ENCODE results near the gene SCN3B. TPM values are rescaled to one million over a fixed set of nuclear protein-coding genes. Genes with fewer than 3 reads are reported as not detected.

Gene SCN3B
- total RNA-seq, 4 donors from 2014 or later = 0.20 to 1.1 (median 0.58) TPM

DNA sequence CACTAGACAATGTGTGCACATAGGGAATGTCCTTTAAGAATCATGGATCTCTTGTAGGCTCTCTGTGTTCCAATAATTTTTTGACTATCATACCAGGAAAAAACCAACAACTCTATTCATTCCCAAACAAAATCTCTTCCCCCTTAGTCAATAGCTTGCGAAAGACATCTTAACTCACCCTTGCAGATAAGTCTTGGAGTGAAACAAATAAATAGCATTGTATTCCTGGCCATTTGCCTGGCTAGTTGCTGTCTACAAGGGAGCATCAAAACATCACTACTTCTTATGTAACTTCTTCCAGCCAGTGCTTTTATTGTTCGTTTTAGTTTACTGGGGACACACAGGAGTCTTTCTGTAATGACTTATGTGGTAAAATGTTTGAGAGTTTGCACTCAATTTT, 29.4 kb downstream of the SCN3B start:
- intact Hi-C loops (cut with DNase I; ENCODE audit: low total_unique reads) (no loop called here), in situ Hi-C loops (cut with MboI; ENCODE audit: low pct_ligation_motif_present in 1 of 4, low pct_unique_long_range_greater_than_20kb in 1 of 4, low sequenced_read_pairs in 3 of 4) (no loop called here)
- Histone ChIP-seq H3K36me3 (no peaks in the 10 kb centered on the region), H3K9me3 (no peaks in the 10 kb centered on the region), H3K27ac (no peak overlapping the region), H3K27me3 (no peaks in the 10 kb centered on the region), H3K4me1 (no peaks in the 10 kb centered on the region), H3K4me3 (no peak overlapping the region)
- TF ChIP-seq POLR2A (IDR thresholded peaks at IDR 0.05) (no peak), POLR2AphosphoS5 (IDR thresholded peaks at IDR 0.05) (no peak), EP300 (IDR thresholded peaks at IDR 0.05; ENCODE audit: low read depth) (no peak)
- TF ChIP-seq, protein P1, sequence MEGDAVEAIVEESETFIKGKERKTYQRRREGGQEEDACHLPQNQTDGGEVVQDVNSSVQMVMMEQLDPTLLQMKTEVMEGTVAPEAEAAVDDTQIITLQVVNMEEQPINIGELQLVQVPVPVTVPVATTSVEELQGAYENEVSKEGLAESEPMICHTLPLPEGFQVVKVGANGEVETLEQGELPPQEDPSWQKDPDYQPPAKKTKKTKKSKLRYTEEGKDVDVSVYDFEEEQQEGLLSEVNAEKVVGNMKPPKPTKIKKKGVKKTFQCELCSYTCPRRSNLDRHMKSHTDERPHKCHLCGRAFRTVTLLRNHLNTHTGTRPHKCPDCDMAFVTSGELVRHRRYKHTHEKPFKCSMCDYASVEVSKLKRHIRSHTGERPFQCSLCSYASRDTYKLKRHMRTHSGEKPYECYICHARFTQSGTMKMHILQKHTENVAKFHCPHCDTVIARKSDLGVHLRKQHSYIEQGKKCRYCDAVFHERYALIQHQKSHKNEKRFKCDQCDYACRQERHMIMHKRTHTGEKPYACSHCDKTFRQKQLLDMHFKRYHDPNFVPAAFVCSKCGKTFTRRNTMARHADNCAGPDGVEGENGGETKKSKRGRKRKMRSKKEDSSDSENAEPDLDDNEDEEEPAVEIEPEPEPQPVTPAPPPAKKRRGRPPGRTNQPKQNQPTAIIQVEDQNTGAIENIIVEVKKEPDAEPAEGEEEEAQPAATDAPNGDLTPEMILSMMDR (IDR thresholded peaks at IDR 0.05) = no peak
- DNase-seq = no peak
- 90 to 92% methylated on average over 2 of the region's 2 CpGs for WGBS, 2 donors (ENCODE audit: low coverage in 1 of 2)

DNA sequence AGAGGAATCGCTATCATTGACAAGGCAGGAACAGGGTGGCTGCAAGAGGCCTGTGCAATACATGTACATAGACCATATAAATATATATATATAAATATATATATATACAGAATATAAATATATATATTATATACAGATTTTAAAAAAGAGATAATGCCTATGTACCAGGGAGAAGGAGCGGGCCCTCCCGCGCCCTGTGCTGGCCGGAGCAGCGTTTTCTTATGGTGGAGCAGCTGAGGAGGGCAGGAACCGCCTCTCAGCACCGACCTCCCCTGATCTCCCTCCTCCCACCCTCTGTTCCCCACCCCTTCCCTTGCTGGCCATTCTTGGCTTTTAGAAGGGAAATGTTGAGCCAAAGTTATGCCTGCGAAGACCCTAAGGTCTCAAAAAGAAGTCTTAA, 31.8 kb downstream of the SCN3B start:
- no peak for DNase-seq
- H3K27me3 ChIP-seq = no peaks in the 10 kb centered on the region
- H3K4me1 ChIP-seq = no peaks in the 10 kb centered on the region
- intact Hi-C loops (cut with DNase I; ENCODE audit: low total_unique reads) (no loop called here), in situ Hi-C loops (cut with MboI; ENCODE audit: low pct_ligation_motif_present in 1 of 4, low pct_unique_long_range_greater_than_20kb in 1 of 4, low sequenced_read_pairs in 3 of 4) (no loop called here)
- no peak overlapping the region for H3K4me3 ChIP-seq
- no peak overlapping the region for H3K27ac ChIP-seq
- no peaks in the 10 kb centered on the region for H3K36me3 ChIP-seq
- TF ChIP-seq EP300 (IDR thresholded peaks at IDR 0.05; ENCODE audit: low read depth) (no peak), POLR2A (IDR thresholded peaks at IDR 0.05) (no peak), POLR2AphosphoS5 (IDR thresholded peaks at IDR 0.05) (no peak)
- TF ChIP-seq, protein P1 (IDR thresholded peaks at IDR 0.05) = no peak
- no peaks in the 10 kb centered on the region for H3K9me3 ChIP-seq
- 96 to 100% methylated on average over 8 to 9 of the region's 9 CpGs for WGBS, 2 donors (ENCODE audit: low coverage in 1 of 2)

DNA sequence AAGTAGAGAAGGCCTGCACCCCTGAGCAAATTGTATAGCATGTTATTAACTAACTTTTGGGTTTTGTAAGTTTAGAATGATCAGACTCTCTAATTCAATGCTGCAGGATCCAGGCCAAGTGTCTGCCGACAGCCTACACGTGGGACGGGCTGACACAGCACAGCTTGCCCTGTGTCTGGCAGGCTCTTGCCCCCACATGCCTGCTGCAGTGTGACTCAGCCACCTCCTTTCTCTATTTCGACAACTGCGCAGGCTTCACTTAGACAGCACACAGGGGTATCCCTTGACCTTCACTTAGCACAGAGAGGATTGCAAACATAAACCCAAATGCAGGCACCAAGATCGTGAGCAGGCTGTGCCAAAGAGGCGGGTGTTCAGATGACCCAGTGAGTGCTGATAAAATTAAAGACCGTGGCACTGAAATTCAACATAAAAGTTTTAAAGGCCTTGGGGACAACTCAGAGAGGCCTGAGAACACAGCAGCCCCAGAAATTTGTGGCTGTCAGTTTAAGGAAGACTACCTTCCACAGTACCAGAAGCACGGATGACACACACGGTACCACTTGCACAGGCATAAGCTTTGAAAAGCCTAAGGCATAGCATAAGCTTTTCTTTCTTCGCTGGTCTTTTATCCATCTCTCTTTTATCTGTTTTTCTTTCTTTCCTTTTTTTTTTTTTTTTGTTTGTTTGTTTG, 37.8 kb downstream of the SCN3B start:
- in situ Hi-C loops (cut with MboI; ENCODE audit: low pct_ligation_motif_present in 1 of 4, low pct_unique_long_range_greater_than_20kb in 1 of 4, low sequenced_read_pairs in 3 of 4) = no loop called here
- WGBS, 2 donors (ENCODE audit: low coverage in 1 of 2) = 75 to 85% methylated on average over 3 to 11 of the region's 11 CpGs
- TF ChIP-seq POLR2A (IDR thresholded peaks at IDR 0.05) (no peak), POLR2AphosphoS5 (IDR thresholded peaks at IDR 0.05) (peak; percentile 41 to 79 (median 61))

DNA sequence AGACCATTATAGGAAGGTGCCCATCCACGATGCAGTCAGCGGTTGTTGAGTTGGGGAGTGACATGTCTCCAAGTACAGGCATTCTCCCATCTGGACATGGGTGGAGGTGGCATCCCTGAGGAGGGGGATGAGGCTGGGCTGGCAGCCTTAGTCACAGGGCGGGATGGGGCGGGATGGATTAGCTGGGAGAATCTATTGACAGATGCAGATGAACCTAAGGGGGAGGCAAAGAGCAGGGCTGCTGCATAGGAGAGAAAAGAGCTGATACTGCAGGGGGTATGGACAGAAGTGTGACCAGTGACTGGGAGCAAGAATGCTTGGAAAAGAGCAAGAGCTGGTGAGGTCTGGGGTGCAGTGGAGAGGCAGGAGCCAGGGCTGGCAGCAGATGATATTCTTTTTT, 42.7 kb downstream of the SCN3B start:
- Histone ChIP-seq H3K27me3 (no peaks in the 10 kb centered on the region), H3K36me3 (no peaks in the 10 kb centered on the region), H3K4me3 (no peak overlapping the region), H3K4me1 (no peaks in the 10 kb centered on the region), H3K27ac (no peak overlapping the region), H3K9me3 (no peaks in the 10 kb centered on the region)
- TF ChIP-seq EP300 (IDR thresholded peaks at IDR 0.05; ENCODE audit: low read depth) (no peak), POLR2AphosphoS5 (IDR thresholded peaks at IDR 0.05) (no peak), POLR2A (IDR thresholded peaks at IDR 0.05) (no peak)
- TF ChIP-seq, protein P1 (IDR thresholded peaks at IDR 0.05) = no peak
- intact Hi-C loops (cut with DNase I; ENCODE audit: low total_unique reads) = no loop called here
- no peak for DNase-seq
- WGBS, 2 donors (ENCODE audit: low coverage in 1 of 2) = 92 to 100% methylated on average over 4 of the region's 4 CpGs
- in situ Hi-C loops (cut with MboI; ENCODE audit: low pct_ligation_motif_present in 1 of 4, low pct_unique_long_range_greater_than_20kb in 1 of 4, low sequenced_read_pairs in 3 of 4) = no loop called here

More for the DNA sequence above, 37.8 kb downstream of the SCN3B start:
- Histone ChIP-seq H3K9me3 (no peaks in the 10 kb centered on the region), H3K4me1 (no peaks in the 10 kb centered on the region), H3K27me3 (no peaks in the 10 kb centered on the region), H3K4me3 (no peak overlapping the region), H3K36me3 (no peaks in the 10 kb centered on the region), H3K27ac (peak overlapping the region in 2 of 4 donors; percentile 34 to 53)
- intact Hi-C loops (cut with DNase I; ENCODE audit: low total_unique reads) = loop anchor here (1.0 kb wide), 1 partner anchor 38 kb away; the partner anchor contains the start of gene SCN3B
- DNase-seq = peak; percentile 13
